Measurements from ENCODE around the gene HMGB3.

- TF ChIP-seq CTCF (IDR thresholded peaks at IDR 0.05; ENCODE audit: poor library complexity) = no peak
- TF ChIP-seq EZH2 (IDR thresholded peaks at IDR 0.05; ENCODE audit: borderline replicate concordance) = no peak
- TF ChIP-seq EZH2phosphoT487 (IDR thresholded peaks at IDR 0.05; ENCODE audit: low read depth, severe bottlenecking, unreplicated experiment) = no peak
Observed at GRCh38 chrX:151013164-151013743, 30.1 kb downstream of the HMGB3 start.

Measured in hepatocyte (in vitro differentiated cells).